Suprapubic skin (tissue), 4 donors: Measurements from ENCODE around the gene NDUFA12. TPM values are rescaled to one million over a fixed set of nuclear protein-coding genes. Genes with fewer than 3 reads are reported as not detected.
"Not testable (repeated sequence)": the region's sequence is repeated elsewhere in the genome, so short reads cannot be mapped to it uniquely, and the experiment has no call there.

ENCODE experiments used
- DNase-seq, 2 donors: peaks; one replicate each; pipeline ENCODE4 v3.0.0-alpha.2; 2019; ENCODE audit warnings: low spot score in 2 of 2
- H3K27ac ChIP-seq: fragments of 200-600 bp; sonication (generic); one replicate; pipeline ENCODE4 v1.5.1; 2019
- H3K27me3 ChIP-seq: fragments of 200-600 bp; sonication (generic); one replicate; pipeline ENCODE4 v1.5.1; 2019
- H3K36me3 ChIP-seq: fragments of 200-600 bp; sonication (generic); one replicate; pipeline ENCODE4 v1.5.1; 2019
- H3K4me1 ChIP-seq: fragments of 200-600 bp; sonication (generic); one replicate; pipeline ENCODE4 v1.5.1; 2019
- H3K4me3 ChIP-seq: fragments of 200-600 bp; sonication (generic); one replicate; pipeline ENCODE4 v1.5.1; 2019; ENCODE audit warnings: mild to moderate bottlenecking
- H3K9me3 ChIP-seq: fragments of 200-600 bp; sonication (generic); one replicate; pipeline ENCODE4 v1.5.1; 2019
- CTCF ChIP-seq, 2 donors: fragments of 200-600 bp in 1 of 2; fragments of 450-650 bp in 1 of 2; sonication (generic) in 1 of 2; IDR thresholded peaks; one replicate each; pipeline ENCODE4 v1.5.1; 2016 to 2019; ENCODE audit warnings: antibody characterized with exemption in 2 of 2, mild to moderate bottlenecking in 1 of 2, moderate library complexity in 1 of 2
- EP300 ChIP-seq: sonication (generic); formaldehyde crosslinking; IDR thresholded peaks from one replicate; pipeline ENCODE4 v1.6.1; 2017; ENCODE audit warnings: antibody characterized with exemption
- POLR2A ChIP-seq, 2 donors: fragments of 450-650 bp; IDR thresholded peaks; one replicate each; pipeline ENCODE4 v1.6.1; 2017; ENCODE audit warnings: antibody characterized with exemption in 2 of 2, mild to moderate bottlenecking in 2 of 2, moderate library complexity in 2 of 2
- POLR2AphosphoS5 ChIP-seq, 3 donors: sonication (generic); formaldehyde crosslinking; IDR thresholded peaks; one replicate each; pipeline ENCODE4 v1.6.1; 2017; ENCODE audit warnings: antibody characterized with exemption in 3 of 3
- WGBS: methylation state at CpG from one replicate; pipeline ENCODE4 v1.1.5; 2018; 5-methylcytosine and 5-hydroxymethylcytosine counted together
- total RNA-seq, 4 donors: library from RNA; depleted of rRNA; stranded (reverse); fragments of >200 nt; gene quantifications; one replicate each; pipeline ENCODE4 v1.1.0, GENCODE V29; 2016

The NDUFA12 gene
- total RNA-seq, 4 donors from 2014 or later: 40.7 to 129 (median 101) TPM

- H3K4me1 ChIP-seq: peaks cover 20% of the 10 kb centered on the region
- peaks cover 10% of the 10 kb centered on the region for H3K9me3 ChIP-seq
- H3K27me3 ChIP-seq: no peaks in the 10 kb centered on the region
- H3K27ac ChIP-seq: peak overlapping the region; percentile 87
- WGBS: 64% methylated on average over 15 of the region's 15 CpGs
- peak overlapping the region; percentile 82 for H3K4me3 ChIP-seq
- no peak for DNase-seq
- H3K36me3 ChIP-seq: peaks cover 9% of the 10 kb centered on the region
- TF ChIP-seq EP300 (no peak), POLR2A (IDR thresholded peaks at IDR 0.05) (no peak)
Measured at GRCh38 chr12:95003921-95004272, 400 bp upstream of the NDUFA12 start.

GRCh38 chr12:95002754-95003153 is 743 bp downstream of the NDUFA12 start:
- DNase-seq: no peak
- H3K4me3 ChIP-seq: peak overlapping the region; percentile 82
- no peaks in the 10 kb centered on the region for H3K9me3 ChIP-seq
- H3K27ac ChIP-seq: peak overlapping the region; percentile 87
- H3K36me3 ChIP-seq: peaks cover 9% of the 10 kb centered on the region
- WGBS: 17% methylated on average over 3 of the region's 3 CpGs
- TF ChIP-seq EP300: no peak
- no peak for TF ChIP-seq POLR2A (IDR thresholded peaks at IDR 0.05)
- no peak for TF ChIP-seq POLR2AphosphoS5 (IDR thresholded peaks at IDR 0.05)
- TF ChIP-seq CTCF (IDR thresholded peaks at IDR 0.05): no peak
- H3K4me1 ChIP-seq: peaks cover 20% of the 10 kb centered on the region
- no peaks in the 10 kb centered on the region for H3K27me3 ChIP-seq

GRCh38 chr12:94998326-94998725 is 5.2 kb downstream of the NDUFA12 start:
- Histone ChIP-seq H3K9me3 (no peaks in the 10 kb centered on the region), H3K27me3 (no peaks in the 10 kb centered on the region), H3K4me1 (peaks cover 26% of the 10 kb centered on the region), H3K27ac (no peak overlapping the region), H3K36me3 (peaks cover 24% of the 10 kb centered on the region), H3K4me3 (no peak overlapping the region)
- 63% methylated on average over 4 of the region's 4 CpGs for WGBS
- DNase-seq: no peak
- TF ChIP-seq CTCF (IDR thresholded peaks at IDR 0.05) (no peak), POLR2AphosphoS5 (IDR thresholded peaks at IDR 0.05) (no peak), POLR2A (IDR thresholded peaks at IDR 0.05) (no peak), EP300 (no peak)

GRCh38 chr12:94997726-94998125 is 5.8 kb downstream of the NDUFA12 start:
- Histone ChIP-seq H3K27ac (no peak overlapping the region), H3K27me3 (no peaks in the 10 kb centered on the region), H3K4me1 (peaks cover 24% of the 10 kb centered on the region), H3K4me3 (no peak overlapping the region), H3K36me3 (peaks cover 29% of the 10 kb centered on the region), H3K9me3 (no peaks in the 10 kb centered on the region)
- TF ChIP-seq EP300 (no peak), POLR2AphosphoS5 (IDR thresholded peaks at IDR 0.05) (no peak), CTCF (IDR thresholded peaks at IDR 0.05) (no peak), POLR2A (IDR thresholded peaks at IDR 0.05) (no peak)
- no peak for DNase-seq

- no peak for TF ChIP-seq EP300
- no peak for TF ChIP-seq CTCF (IDR thresholded peaks at IDR 0.05)
- no peak for TF ChIP-seq POLR2A (IDR thresholded peaks at IDR 0.05)
- TF ChIP-seq POLR2AphosphoS5 (IDR thresholded peaks at IDR 0.05): no peak
- peaks cover 19% of the 10 kb centered on the region for H3K4me1 ChIP-seq
- 96% methylated on average over 6 of the region's 6 CpGs for WGBS
- H3K4me3 ChIP-seq: no peak overlapping the region
- no peak overlapping the region for H3K27ac ChIP-seq
- DNase-seq: no peak
- no peaks in the 10 kb centered on the region for H3K9me3 ChIP-seq
- no peaks in the 10 kb centered on the region for H3K27me3 ChIP-seq
- peaks cover 35% of the 10 kb centered on the region for H3K36me3 ChIP-seq
Measured at GRCh38 chr12:94997061-94997460, 6.4 kb downstream of the NDUFA12 start.

- peaks cover 26% of the 10 kb centered on the region for H3K36me3 ChIP-seq
- no peaks in the 10 kb centered on the region for H3K9me3 ChIP-seq
- H3K4me3 ChIP-seq: no peak overlapping the region
- 59% methylated on average over 2 of the region's 2 CpGs for WGBS
- no peak overlapping the region for H3K27ac ChIP-seq
- no peaks in the 10 kb centered on the region for H3K27me3 ChIP-seq
- TF ChIP-seq POLR2A (IDR thresholded peaks at IDR 0.05) (no peak), EP300 (no peak), CTCF (IDR thresholded peaks at IDR 0.05) (no peak), POLR2AphosphoS5 (IDR thresholded peaks at IDR 0.05) (no peak)
- peaks cover 11% of the 10 kb centered on the region for H3K4me1 ChIP-seq
- DNase-seq: no peak
Measured at GRCh38 chr12:94994312-94994711, 9.2 kb downstream of the NDUFA12 start.

- not testable (repeated sequence) for H3K9me3 ChIP-seq, H3K4me3 ChIP-seq, H3K27me3 ChIP-seq, DNase-seq, H3K27ac ChIP-seq
- H3K4me1 ChIP-seq: peaks cover 11% of the 10 kb centered on the region
- WGBS: 80% methylated on average over 3 of the region's 3 CpGs
- H3K36me3 ChIP-seq: peaks cover 26% of the 10 kb centered on the region
Measured at GRCh38 chr12:94993855-94994254, 9.6 kb downstream of the NDUFA12 start.
